H1 (cell line): Measurements from ENCODE around the gene PBX1. TPM values are rescaled to one million over a fixed set of nuclear protein-coding genes. Genes with fewer than 3 reads are reported as not detected.

Source experiments
- BCL11A ChIP-seq, 2 experiments: IDR thresholded peaks; one replicate each; pipeline ENCODE4 v1.6.1; 2011; ENCODE audit warnings: low read depth in 2 of 2, low read length in 2 of 2, mild to moderate bottlenecking in 2 of 2
- CBX5 ChIP-seq: fragments of 300-800, 300-1000 bp; sonication (generic); IDR thresholded peaks from 2 replicates; pipeline ENCODE4 v1.7.1; 2016; ENCODE audit warnings: antibody characterized with exemption, low read length, low read depth
- POLR2A ChIP-seq, 2 experiments: IDR thresholded peaks; 1 replicate in 1 of 2; 2 replicates in 1 of 2; pipeline ENCODE4 v1.6.1; 2011; ENCODE audit warnings: low read depth in 2 of 2, low read length in 2 of 2, mild to moderate bottlenecking in 2 of 2; ENCODE audit errors: control extremely low read depth in 1 of 2
- SRF ChIP-seq: IDR thresholded peaks from 2 replicates; pipeline ENCODE4 v1.6.1; 2011; ENCODE audit warnings: mild to moderate bottlenecking, low read depth, low read length, moderate library complexity
- TAF1 ChIP-seq: IDR thresholded peaks from 2 replicates; pipeline ENCODE4 v1.6.1; 2011; ENCODE audit warnings: mild to moderate bottlenecking, low read depth, low read length
- YY1 ChIP-seq: IDR thresholded peaks from 2 replicates; pipeline ENCODE4 v1.6.1; 2011; ENCODE audit warnings: low read depth, mild to moderate bottlenecking, low read length
- polyA plus RNA-seq, 7 experiments: library from polyadenylated mRNA; depleted of rRNA in 3 of 7; stranded (reverse) in 5 of 7; unstranded in 2 of 7; fragments of >200 nt in 5 of 7; fragments of 200-250 nt in 2 of 7; gene quantifications; 1 replicate in 5 of 7; 2 replicates in 1 of 7; 4 replicates in 1 of 7; pipeline versions ENCODE4 v1.2.1 to v1.2.3, GENCODE V29; 2011 to 2013; ENCODE audit warnings: missing spikeins in 2 of 7, mixed read lengths in 2 of 7
- total RNA-seq: library from RNA; stranded (reverse); fragmentation: NEBNext Ultra II Directional; extraction: Animal tissue kit (Norgen Biotek cat#: 25700); gene quantifications from 2 replicates; pipeline ENCODE4 v1.2.1, GENCODE V29; 2021
- TF ChIP-seq, protein P1 (sequence below): fragments of 300-600 bp; sonication (generic); IDR thresholded peaks from 2 replicates; pipeline ENCODE4 v1.7.1; 2012; ENCODE audit warnings: low read length, moderate library complexity, mild to moderate bottlenecking, inconsistent platforms; ENCODE audit not compliant: insufficient replicate concordance
- TF ChIP-seq, protein P2 (sequence below): IDR thresholded peaks from 2 replicates; pipeline ENCODE4 v1.6.1; 2012; ENCODE audit warnings: low read length, inconsistent platforms

PBX1 gene
- total and polyA plus RNA-seq, 2 of the 8 experiments (the other 6 are each of a cell fraction or from before 2014, with no cell fraction given): 87.4 to 124 TPM

DNA sequence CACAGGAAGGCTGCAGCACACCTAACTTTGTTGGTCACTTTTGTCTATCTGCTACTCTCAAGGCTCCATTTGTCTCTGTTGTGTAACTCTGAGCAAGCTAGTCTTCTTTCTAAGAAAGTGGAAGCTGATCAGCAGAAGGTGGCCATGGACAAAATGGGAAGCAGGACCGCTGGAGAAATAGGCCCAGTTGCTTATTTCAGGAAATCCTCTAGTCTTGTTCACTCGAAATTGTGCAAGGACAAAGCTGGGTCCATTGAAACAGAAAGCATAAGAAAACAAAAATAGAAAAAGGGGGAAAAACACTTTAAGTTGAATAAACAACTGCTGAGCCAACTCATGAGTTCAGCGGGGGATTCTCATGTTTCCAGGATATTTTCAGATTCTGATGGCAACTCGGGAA is 150.1 kb downstream of the PBX1 start (continued):
- TF ChIP-seq, protein P1, sequence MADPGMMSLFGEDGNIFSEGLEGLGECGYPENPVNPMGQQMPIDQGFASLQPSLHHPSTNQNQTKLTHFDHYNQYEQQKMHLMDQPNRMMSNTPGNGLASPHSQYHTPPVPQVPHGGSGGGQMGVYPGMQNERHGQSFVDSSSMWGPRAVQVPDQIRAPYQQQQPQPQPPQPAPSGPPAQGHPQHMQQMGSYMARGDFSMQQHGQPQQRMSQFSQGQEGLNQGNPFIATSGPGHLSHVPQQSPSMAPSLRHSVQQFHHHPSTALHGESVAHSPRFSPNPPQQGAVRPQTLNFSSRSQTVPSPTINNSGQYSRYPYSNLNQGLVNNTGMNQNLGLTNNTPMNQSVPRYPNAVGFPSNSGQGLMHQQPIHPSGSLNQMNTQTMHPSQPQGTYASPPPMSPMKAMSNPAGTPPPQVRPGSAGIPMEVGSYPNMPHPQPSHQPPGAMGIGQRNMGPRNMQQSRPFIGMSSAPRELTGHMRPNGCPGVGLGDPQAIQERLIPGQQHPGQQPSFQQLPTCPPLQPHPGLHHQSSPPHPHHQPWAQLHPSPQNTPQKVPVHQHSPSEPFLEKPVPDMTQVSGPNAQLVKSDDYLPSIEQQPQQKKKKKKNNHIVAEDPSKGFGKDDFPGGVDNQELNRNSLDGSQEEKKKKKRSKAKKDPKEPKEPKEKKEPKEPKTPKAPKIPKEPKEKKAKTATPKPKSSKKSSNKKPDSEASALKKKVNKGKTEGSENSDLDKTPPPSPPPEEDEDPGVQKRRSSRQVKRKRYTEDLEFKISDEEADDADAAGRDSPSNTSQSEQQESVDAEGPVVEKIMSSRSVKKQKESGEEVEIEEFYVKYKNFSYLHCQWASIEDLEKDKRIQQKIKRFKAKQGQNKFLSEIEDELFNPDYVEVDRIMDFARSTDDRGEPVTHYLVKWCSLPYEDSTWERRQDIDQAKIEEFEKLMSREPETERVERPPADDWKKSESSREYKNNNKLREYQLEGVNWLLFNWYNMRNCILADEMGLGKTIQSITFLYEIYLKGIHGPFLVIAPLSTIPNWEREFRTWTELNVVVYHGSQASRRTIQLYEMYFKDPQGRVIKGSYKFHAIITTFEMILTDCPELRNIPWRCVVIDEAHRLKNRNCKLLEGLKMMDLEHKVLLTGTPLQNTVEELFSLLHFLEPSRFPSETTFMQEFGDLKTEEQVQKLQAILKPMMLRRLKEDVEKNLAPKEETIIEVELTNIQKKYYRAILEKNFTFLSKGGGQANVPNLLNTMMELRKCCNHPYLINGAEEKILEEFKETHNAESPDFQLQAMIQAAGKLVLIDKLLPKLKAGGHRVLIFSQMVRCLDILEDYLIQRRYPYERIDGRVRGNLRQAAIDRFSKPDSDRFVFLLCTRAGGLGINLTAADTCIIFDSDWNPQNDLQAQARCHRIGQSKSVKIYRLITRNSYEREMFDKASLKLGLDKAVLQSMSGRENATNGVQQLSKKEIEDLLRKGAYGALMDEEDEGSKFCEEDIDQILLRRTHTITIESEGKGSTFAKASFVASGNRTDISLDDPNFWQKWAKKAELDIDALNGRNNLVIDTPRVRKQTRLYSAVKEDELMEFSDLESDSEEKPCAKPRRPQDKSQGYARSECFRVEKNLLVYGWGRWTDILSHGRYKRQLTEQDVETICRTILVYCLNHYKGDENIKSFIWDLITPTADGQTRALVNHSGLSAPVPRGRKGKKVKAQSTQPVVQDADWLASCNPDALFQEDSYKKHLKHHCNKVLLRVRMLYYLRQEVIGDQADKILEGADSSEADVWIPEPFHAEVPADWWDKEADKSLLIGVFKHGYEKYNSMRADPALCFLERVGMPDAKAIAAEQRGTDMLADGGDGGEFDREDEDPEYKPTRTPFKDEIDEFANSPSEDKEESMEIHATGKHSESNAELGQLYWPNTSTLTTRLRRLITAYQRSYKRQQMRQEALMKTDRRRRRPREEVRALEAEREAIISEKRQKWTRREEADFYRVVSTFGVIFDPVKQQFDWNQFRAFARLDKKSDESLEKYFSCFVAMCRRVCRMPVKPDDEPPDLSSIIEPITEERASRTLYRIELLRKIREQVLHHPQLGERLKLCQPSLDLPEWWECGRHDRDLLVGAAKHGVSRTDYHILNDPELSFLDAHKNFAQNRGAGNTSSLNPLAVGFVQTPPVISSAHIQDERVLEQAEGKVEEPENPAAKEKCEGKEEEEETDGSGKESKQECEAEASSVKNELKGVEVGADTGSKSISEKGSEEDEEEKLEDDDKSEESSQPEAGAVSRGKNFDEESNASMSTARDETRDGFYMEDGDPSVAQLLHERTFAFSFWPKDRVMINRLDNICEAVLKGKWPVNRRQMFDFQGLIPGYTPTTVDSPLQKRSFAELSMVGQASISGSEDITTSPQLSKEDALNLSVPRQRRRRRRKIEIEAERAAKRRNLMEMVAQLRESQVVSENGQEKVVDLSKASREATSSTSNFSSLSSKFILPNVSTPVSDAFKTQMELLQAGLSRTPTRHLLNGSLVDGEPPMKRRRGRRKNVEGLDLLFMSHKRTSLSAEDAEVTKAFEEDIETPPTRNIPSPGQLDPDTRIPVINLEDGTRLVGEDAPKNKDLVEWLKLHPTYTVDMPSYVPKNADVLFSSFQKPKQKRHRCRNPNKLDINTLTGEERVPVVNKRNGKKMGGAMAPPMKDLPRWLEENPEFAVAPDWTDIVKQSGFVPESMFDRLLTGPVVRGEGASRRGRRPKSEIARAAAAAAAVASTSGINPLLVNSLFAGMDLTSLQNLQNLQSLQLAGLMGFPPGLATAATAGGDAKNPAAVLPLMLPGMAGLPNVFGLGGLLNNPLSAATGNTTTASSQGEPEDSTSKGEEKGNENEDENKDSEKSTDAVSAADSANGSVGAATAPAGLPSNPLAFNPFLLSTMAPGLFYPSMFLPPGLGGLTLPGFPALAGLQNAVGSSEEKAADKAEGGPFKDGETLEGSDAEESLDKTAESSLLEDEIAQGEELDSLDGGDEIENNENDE: no peak
- TF ChIP-seq, protein P2, sequence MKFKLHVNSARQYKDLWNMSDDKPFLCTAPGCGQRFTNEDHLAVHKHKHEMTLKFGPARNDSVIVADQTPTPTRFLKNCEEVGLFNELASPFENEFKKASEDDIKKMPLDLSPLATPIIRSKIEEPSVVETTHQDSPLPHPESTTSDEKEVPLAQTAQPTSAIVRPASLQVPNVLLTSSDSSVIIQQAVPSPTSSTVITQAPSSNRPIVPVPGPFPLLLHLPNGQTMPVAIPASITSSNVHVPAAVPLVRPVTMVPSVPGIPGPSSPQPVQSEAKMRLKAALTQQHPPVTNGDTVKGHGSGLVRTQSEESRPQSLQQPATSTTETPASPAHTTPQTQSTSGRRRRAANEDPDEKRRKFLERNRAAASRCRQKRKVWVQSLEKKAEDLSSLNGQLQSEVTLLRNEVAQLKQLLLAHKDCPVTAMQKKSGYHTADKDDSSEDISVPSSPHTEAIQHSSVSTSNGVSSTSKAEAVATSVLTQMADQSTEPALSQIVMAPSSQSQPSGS: no peak
- no peak for TF ChIP-seq TAF1
- no peak for TF ChIP-seq POLR2A (IDR thresholded peaks at IDR 0.05; ENCODE audit: control extremely low read depth in 1 of 2, low read depth in 2 of 2, low read length in 2 of 2)
- TF ChIP-seq CBX5: no peak
- no peak for TF ChIP-seq SRF
- no peak for TF ChIP-seq BCL11A (IDR thresholded peaks at IDR 0.05; ENCODE audit: low read depth in 2 of 2, low read length in 2 of 2)
- TF ChIP-seq YY1: no peak
